ENCODE measurements around the gene DLGAP1. TPM values are rescaled to one million over a fixed set of nuclear protein-coding genes. Genes with fewer than 3 reads are reported as not detected.
A peak's percentile ranks its signal among the peaks of the same experiment; 100 is the strongest.
"Not testable (repeated sequence)": the region's sequence is repeated elsewhere in the genome, so short reads cannot be mapped to it uniquely, and the experiment has no call there.

The DLGAP1 gene
- total and polyA plus RNA-seq, 2 donors, result 0.24 to 0.41 TPM

- Histone ChIP-seq H3K4me1 (ENCODE audit: control insufficient read depth in 2 of 2, insufficient read depth in 2 of 2, low read length in 2 of 2) (peaks cover 13 to 22% of the 10 kb centered on the region in 2 donors), H3K36me3 (ENCODE audit: control insufficient read depth in 2 of 2, insufficient read depth in 2 of 2, low read length in 1 of 2) (no peaks in the 10 kb centered on the region), H3K27ac (ENCODE audit: low read depth in 1 of 2, low read length in 1 of 2) (no peak overlapping the region), H3K4me3 (ENCODE audit: low read length in 2 of 2) (no peak overlapping the region), H3K9me3 (ENCODE audit: control insufficient read depth in 2 of 2, insufficient read depth in 1 of 2, low read length in 1 of 2) (no peaks in the 10 kb centered on the region), H3K27me3 (ENCODE audit: control insufficient read depth in 2 of 2, insufficient read depth in 1 of 2, low read length in 1 of 2) (no peaks in the 10 kb centered on the region)
- no peak for DNase-seq (ENCODE audit: low read depth in 6 of 9, low spot score in 9 of 9)
- 94% methylated on average over 3 of the region's 3 CpGs for WGBS
Measured at GRCh38 chr18:3704556-3705344, 750.4 kb downstream of the DLGAP1 start.

DNA sequence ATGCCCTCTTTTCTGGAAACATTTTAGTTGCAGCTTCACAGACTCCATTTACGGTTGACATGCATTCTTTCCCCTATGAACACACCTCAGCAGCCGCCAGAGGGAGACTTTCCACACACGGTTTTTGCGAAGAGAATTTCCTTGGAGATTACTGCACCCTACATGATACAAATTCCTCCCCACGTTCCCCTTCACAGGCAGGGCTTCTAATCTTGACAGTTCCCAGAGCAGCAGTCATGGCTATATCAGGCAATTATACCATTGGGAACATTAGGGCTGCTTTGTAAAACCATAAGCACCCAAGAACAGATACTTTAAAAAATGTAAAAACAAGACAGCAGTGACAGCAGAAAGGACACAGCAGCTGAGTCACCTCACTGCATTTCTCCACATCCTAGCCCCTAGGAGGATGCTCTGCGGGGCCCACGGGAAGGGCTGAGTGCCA lies 751.4 kb downstream of the DLGAP1 start:
- DNase-seq (ENCODE audit: low read depth in 6 of 9, low spot score in 9 of 9), result peak; percentile 21 to 81 (median 48)
- Histone ChIP-seq H3K27ac (ENCODE audit: low read depth in 1 of 2, low read length in 1 of 2) (no peak overlapping the region), H3K4me1 (ENCODE audit: control insufficient read depth in 2 of 2, insufficient read depth in 2 of 2, low read length in 2 of 2) (peaks cover 8 to 14% of the 10 kb centered on the region in 2 donors), H3K4me3 (ENCODE audit: low read length in 2 of 2) (no peak overlapping the region), H3K27me3 (ENCODE audit: control insufficient read depth in 2 of 2, insufficient read depth in 1 of 2, low read length in 1 of 2) (no peaks in the 10 kb centered on the region), H3K9me3 (ENCODE audit: control insufficient read depth in 2 of 2, insufficient read depth in 1 of 2, low read length in 1 of 2) (no peaks in the 10 kb centered on the region), H3K36me3 (ENCODE audit: control insufficient read depth in 2 of 2, insufficient read depth in 2 of 2, low read length in 1 of 2) (no peaks in the 10 kb centered on the region)
- WGBS, result 24% methylated on average over 7 of the region's 7 CpGs

DNA sequence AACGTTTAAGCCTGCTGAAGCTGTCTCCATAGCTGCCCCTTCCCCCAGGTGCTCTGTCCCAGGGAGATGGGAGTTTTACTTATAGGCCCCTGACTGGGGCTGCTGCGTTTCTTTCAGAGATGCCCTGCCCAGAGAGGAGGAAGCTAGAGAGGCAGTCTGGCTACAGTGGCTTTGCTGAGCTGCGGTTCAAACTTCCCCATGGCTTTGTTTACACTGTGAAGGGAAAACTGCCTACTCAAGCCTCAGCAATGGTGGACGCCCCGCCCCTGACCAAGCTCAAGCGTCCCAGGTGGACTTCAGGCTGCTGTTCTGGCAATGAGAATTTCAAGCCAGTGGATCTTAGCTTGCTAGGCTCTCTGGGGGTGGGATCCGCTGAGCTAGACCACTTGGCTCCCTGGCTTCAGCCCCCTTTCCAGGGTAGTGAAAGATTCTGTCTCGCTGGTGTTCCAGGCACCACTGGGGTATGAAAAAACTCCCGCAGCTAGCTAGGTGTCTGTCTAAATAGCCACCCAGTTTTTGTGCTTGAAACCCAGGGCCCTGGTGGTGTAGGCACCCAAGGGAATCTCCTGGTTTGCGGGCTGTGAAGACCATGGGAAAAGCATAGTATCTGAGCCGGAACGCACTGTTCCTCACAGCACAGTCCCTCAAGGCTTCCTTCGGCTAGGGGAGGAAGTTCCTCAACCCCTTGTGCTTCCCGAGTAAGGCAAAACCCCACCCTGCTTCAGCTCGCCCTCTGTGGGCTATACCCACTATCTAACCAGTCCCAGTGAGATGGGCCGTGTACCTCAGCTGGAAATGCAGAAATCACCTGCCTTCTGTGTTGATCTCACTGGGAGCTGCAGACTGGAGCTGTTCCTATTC lies 755.2 kb downstream of the DLGAP1 start:
- not testable (repeated sequence) for H3K27me3 ChIP-seq (ENCODE audit: control insufficient read depth in 2 of 2, insufficient read depth in 1 of 2, low read length in 1 of 2); DNase-seq (ENCODE audit: low read depth in 6 of 9, low spot score in 9 of 9); H3K36me3 ChIP-seq (ENCODE audit: control insufficient read depth in 2 of 2, insufficient read depth in 2 of 2, low read length in 1 of 2); H3K9me3 ChIP-seq (ENCODE audit: control insufficient read depth in 2 of 2, insufficient read depth in 1 of 2, low read length in 1 of 2); H3K4me3 ChIP-seq (ENCODE audit: low read length in 2 of 2); H3K4me1 ChIP-seq (ENCODE audit: control insufficient read depth in 2 of 2, insufficient read depth in 2 of 2, low read length in 2 of 2)
- 20% methylated on average over 16 of the region's 16 CpGs for WGBS
- H3K27ac ChIP-seq (ENCODE audit: low read depth in 1 of 2, low read length in 1 of 2), result peak overlapping the region in 1 of 2 donors; percentile 27

DNA sequence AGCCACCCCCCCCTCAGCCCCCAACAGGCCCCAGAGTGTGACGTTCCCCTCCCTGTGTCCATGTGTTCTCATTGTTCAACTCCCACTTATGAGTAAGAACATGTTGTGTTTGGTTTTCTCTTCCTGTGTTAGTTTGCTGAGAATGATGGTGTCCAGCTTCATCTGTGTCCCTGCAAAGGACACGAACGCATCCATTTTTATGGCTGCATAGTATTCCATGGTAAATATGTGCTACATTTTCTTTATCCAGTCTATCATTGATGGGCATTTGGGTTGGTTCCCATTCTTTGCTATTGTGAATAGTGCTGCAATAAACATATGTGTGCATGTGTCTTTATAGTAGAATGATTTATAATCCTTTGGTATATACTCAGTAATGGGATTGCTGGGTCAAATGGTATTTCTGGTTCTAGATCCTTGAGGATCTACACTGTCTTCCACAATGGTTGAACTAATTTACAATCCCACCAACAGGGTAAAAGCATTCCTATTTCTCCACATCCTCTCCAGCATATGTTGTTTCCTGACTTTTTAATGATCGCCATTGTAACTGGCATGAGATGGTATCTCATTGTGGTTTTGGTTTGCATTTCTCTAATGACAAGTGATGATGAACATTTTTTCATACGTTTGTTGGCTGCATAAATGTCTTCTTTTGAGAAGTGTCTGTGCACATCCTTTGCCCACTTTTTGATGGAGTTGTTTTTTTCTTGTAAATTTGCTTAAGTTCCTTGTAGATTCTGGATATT lies 760.9 kb downstream of the DLGAP1 start:
- not testable (repeated sequence) for H3K4me3 ChIP-seq (ENCODE audit: low read length in 2 of 2); H3K4me1 ChIP-seq (ENCODE audit: control insufficient read depth in 2 of 2, insufficient read depth in 2 of 2, low read length in 2 of 2); H3K36me3 ChIP-seq (ENCODE audit: control insufficient read depth in 2 of 2, insufficient read depth in 2 of 2, low read length in 1 of 2); H3K9me3 ChIP-seq (ENCODE audit: control insufficient read depth in 2 of 2, insufficient read depth in 1 of 2, low read length in 1 of 2); H3K27ac ChIP-seq (ENCODE audit: low read depth in 1 of 2, low read length in 1 of 2); H3K27me3 ChIP-seq (ENCODE audit: control insufficient read depth in 2 of 2, insufficient read depth in 1 of 2, low read length in 1 of 2); DNase-seq (ENCODE audit: low read depth in 6 of 9, low spot score in 9 of 9)
- WGBS, result 68% methylated on average over 5 of the region's 5 CpGs

- no peak for DNase-seq (ENCODE audit: low read depth in 6 of 9, low spot score in 9 of 9)
- no peaks in the 10 kb centered on the region for H3K4me1 ChIP-seq (ENCODE audit: control insufficient read depth in 2 of 2, insufficient read depth in 2 of 2, low read length in 2 of 2)
- no peak overlapping the region for H3K27ac ChIP-seq (ENCODE audit: low read depth in 1 of 2, low read length in 1 of 2)
- no peak overlapping the region for H3K4me3 ChIP-seq (ENCODE audit: low read length in 2 of 2)
- 53% methylated on average over 2 of the region's 2 CpGs for WGBS
- H3K9me3 ChIP-seq (ENCODE audit: control insufficient read depth in 2 of 2, insufficient read depth in 1 of 2, low read length in 1 of 2), result no peaks in the 10 kb centered on the region
- no peaks in the 10 kb centered on the region for H3K36me3 ChIP-seq (ENCODE audit: control insufficient read depth in 2 of 2, insufficient read depth in 2 of 2, low read length in 1 of 2)
- no peaks in the 10 kb centered on the region for H3K27me3 ChIP-seq (ENCODE audit: control insufficient read depth in 2 of 2, insufficient read depth in 1 of 2, low read length in 1 of 2)
Measured at GRCh38 chr18:3693410-3693809, 761.7 kb downstream of the DLGAP1 start.

GRCh38 chr18:3692691-3693090 lies 762.4 kb downstream of the DLGAP1 start:
- no peak overlapping the region for H3K4me3 ChIP-seq (ENCODE audit: low read length in 2 of 2)
- no peaks in the 10 kb centered on the region for H3K27me3 ChIP-seq (ENCODE audit: control insufficient read depth in 2 of 2, insufficient read depth in 1 of 2, low read length in 1 of 2)
- H3K36me3 ChIP-seq (ENCODE audit: control insufficient read depth in 2 of 2, insufficient read depth in 2 of 2, low read length in 1 of 2), result no peaks in the 10 kb centered on the region
- no peak for DNase-seq (ENCODE audit: low read depth in 6 of 9, low spot score in 9 of 9)
- WGBS, result 97% methylated on average over 2 of the region's 2 CpGs
- no peaks in the 10 kb centered on the region for H3K4me1 ChIP-seq (ENCODE audit: control insufficient read depth in 2 of 2, insufficient read depth in 2 of 2, low read length in 2 of 2)
- no peaks in the 10 kb centered on the region for H3K9me3 ChIP-seq (ENCODE audit: control insufficient read depth in 2 of 2, insufficient read depth in 1 of 2, low read length in 1 of 2)
- no peak overlapping the region for H3K27ac ChIP-seq (ENCODE audit: low read depth in 1 of 2, low read length in 1 of 2)

DNA sequence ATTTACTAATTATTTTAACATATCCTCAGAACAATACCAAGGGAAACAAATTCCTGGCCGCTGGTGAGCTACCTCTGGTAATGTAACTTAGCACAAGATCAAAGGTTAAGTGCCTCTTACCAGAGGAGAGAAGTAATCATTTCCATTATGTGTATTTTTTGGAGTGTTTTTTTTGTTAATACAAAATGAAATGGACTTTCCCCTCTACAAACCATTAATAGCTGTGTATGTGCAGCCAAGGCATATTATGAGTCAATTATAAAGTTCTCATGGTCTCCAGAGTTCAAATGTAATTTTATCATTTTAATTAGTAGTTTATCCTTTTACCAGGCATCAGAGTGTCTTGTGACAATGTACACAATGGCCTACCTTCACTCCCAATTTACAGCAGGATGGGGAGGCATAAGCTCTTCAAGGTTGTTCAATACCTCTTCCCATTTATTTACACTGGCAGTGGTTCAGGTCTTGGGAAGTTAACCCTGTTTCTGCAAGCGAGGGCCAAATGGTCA lies 762.9 kb downstream of the DLGAP1 start:
- Histone ChIP-seq H3K4me1 (ENCODE audit: control insufficient read depth in 2 of 2, insufficient read depth in 2 of 2, low read length in 2 of 2) (no peaks in the 10 kb centered on the region), H3K36me3 (ENCODE audit: control insufficient read depth in 2 of 2, insufficient read depth in 2 of 2, low read length in 1 of 2) (no peaks in the 10 kb centered on the region), H3K27me3 (ENCODE audit: control insufficient read depth in 2 of 2, insufficient read depth in 1 of 2, low read length in 1 of 2) (no peaks in the 10 kb centered on the region), H3K9me3 (ENCODE audit: control insufficient read depth in 2 of 2, insufficient read depth in 1 of 2, low read length in 1 of 2) (no peaks in the 10 kb centered on the region), H3K4me3 (ENCODE audit: low read length in 2 of 2) (no peak overlapping the region), H3K27ac (ENCODE audit: low read depth in 1 of 2, low read length in 1 of 2) (no peak overlapping the region)
- 95% methylated on average over 2 of the region's 2 CpGs for WGBS
- DNase-seq (ENCODE audit: low read depth in 6 of 9, low spot score in 9 of 9), result no peak

GRCh38 chr18:3691705-3692104 lies 763.4 kb downstream of the DLGAP1 start:
- H3K27ac ChIP-seq (ENCODE audit: low read depth in 1 of 2, low read length in 1 of 2), result no peak overlapping the region
- DNase-seq (ENCODE audit: low read depth in 6 of 9, low spot score in 9 of 9), result no peak
- no peaks in the 10 kb centered on the region for H3K9me3 ChIP-seq (ENCODE audit: control insufficient read depth in 2 of 2, insufficient read depth in 1 of 2, low read length in 1 of 2)
- H3K36me3 ChIP-seq (ENCODE audit: control insufficient read depth in 2 of 2, insufficient read depth in 2 of 2, low read length in 1 of 2), result no peaks in the 10 kb centered on the region
- no peak overlapping the region for H3K4me3 ChIP-seq (ENCODE audit: low read length in 2 of 2)
- WGBS, result 98% methylated on average over 3 of the region's 3 CpGs
- no peaks in the 10 kb centered on the region for H3K4me1 ChIP-seq (ENCODE audit: control insufficient read depth in 2 of 2, insufficient read depth in 2 of 2, low read length in 2 of 2)
- no peaks in the 10 kb centered on the region for H3K27me3 ChIP-seq (ENCODE audit: control insufficient read depth in 2 of 2, insufficient read depth in 1 of 2, low read length in 1 of 2)

- no peak for DNase-seq (ENCODE audit: low read depth in 6 of 9, low spot score in 9 of 9)
- H3K4me3 ChIP-seq (ENCODE audit: low read length in 2 of 2), result no peak overlapping the region
- no peak overlapping the region for H3K27ac ChIP-seq (ENCODE audit: low read depth in 1 of 2, low read length in 1 of 2)
- no peaks in the 10 kb centered on the region for H3K27me3 ChIP-seq (ENCODE audit: control insufficient read depth in 2 of 2, insufficient read depth in 1 of 2, low read length in 1 of 2)
- 97% methylated on average over 1 of the region's 1 CpG for whole genome bisulfite sequencing
- no peaks in the 10 kb centered on the region for H3K9me3 ChIP-seq (ENCODE audit: control insufficient read depth in 2 of 2, insufficient read depth in 1 of 2, low read length in 1 of 2)
- no peaks in the 10 kb centered on the region for H3K36me3 ChIP-seq (ENCODE audit: control insufficient read depth in 2 of 2, insufficient read depth in 2 of 2, low read length in 1 of 2)
- no peaks in the 10 kb centered on the region for H3K4me1 ChIP-seq (ENCODE audit: control insufficient read depth in 2 of 2, insufficient read depth in 2 of 2, low read length in 2 of 2)
Measured at GRCh38 chr18:3690764-3691066, 764.4 kb downstream of the DLGAP1 start.

Data from thymus (tissue), 11 donors.